K562 (cell line): Measurements from ENCODE around the gene GPC3.

Experiments
- CTCF ChIP-seq, 3 experiments: IDR thresholded peaks in 2 of 3; conservative IDR thresholded peaks in 1 of 3; 2 replicates each; pipeline ENCODE4 v1.5.1; 2011 to 2012; ENCODE audit warnings: low read length in 3 of 3, mild to moderate bottlenecking in 3 of 3, control low read depth in 2 of 3, improper control_type of control experiment in 1 of 3, inconsistent platforms in 1 of 3, low read depth in 1 of 3, mixed read lengths in 1 of 3, moderate library complexity in 1 of 3; ENCODE audit not compliant: insufficient read depth in 2 of 3
- EZH2 ChIP-seq: IDR thresholded peaks from 2 replicates; pipeline ENCODE4 v1.6.1; 2012; ENCODE audit warnings: low read depth, mild to moderate bottlenecking, inconsistent platforms, low read length, borderline replicate concordance
- FOXJ2 ChIP-seq: fragments of 200-800 bp; sonication (Bioruptor generic); IDR thresholded peaks from 2 replicates; pipeline ENCODE4 v1.6.1; 2016; ENCODE audit warnings: missing genetic modification characterization, missing compliant biosample characterization
- GTF2A2 ChIP-seq: IDR thresholded peaks from 2 replicates; pipeline ENCODE4 v1.6.1; 2016; ENCODE audit warnings: mild to moderate bottlenecking, missing genetic modification characterization, missing compliant biosample characterization
- NFYB ChIP-seq: IDR thresholded peaks from 2 replicates; pipeline ENCODE4 v1.6.1; 2011; ENCODE audit warnings: mild to moderate bottlenecking, moderate library complexity; ENCODE audit not compliant: insufficient read length; ENCODE audit errors: extremely low read depth
- POLR2A ChIP-seq: fragments of 450-650 bp; conservative IDR thresholded peaks from 2 replicates; pipeline ENCODE4 v1.6.1; 2016
- RFX5 ChIP-seq: IDR thresholded peaks from 2 replicates; pipeline ENCODE4 v1.6.1; 2011; ENCODE audit warnings: low read depth, mild to moderate bottlenecking, improper control_type of control experiment, low read length
- ZNF311 ChIP-seq: fragments of 250-450 bp; sonication (Bioruptor Pico); IDR thresholded peaks from 2 replicates; pipeline ENCODE4 v1.4.0; 2020; ENCODE audit warnings: mild to moderate bottlenecking, moderate library complexity
- TF ChIP-seq, protein P1 (sequence below): fragments of 450-650 bp; IDR thresholded peaks from 2 replicates; pipeline ENCODE4 v1.6.1; 2016; ENCODE audit warnings: antibody characterized with exemption

DNA sequence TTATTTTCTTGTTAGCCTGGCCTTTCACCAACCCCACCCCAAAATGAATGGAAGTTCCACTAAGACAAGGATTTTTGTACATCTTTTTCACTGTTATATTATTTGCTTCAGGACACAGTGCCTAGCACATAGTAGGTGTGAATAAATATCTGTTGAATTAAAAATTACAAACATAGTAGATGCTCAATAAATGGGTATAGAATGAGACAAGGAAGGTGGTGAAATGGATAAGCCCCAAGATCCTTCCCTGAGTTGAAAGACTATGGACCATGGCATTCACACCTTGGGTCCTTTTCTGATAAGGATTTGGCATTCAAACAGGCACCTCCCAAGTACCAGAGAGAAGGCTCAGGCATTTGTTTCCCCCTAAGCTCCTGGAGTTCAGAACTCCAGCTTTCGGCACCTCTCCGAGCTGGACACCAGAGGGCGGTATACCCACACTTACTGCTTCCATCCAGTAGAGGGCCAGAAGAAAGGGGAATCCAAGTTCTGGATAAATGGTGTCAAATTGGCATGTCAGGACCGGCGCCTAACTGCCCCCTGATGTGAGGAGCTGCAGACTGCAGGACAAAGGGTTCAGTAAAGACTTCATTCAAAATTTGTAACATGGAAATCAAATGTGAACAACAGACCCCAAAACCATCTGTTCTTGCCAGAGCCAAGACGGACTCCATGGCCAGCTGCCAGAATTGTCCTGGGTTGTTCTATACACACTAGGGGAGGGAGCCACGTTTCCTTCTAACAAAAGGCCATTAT is 193.0 kb downstream of the GPC3 start:
- TF ChIP-seq RFX5: no peak
- no peak for TF ChIP-seq FOXJ2
- TF ChIP-seq NFYB: no peak
- no peak for TF ChIP-seq ZNF311 (CRISPR knock-in tag)
- TF ChIP-seq EZH2: no peak
- TF ChIP-seq CTCF (IDR thresholded peaks at IDR 0.05 in 2 of 3, conservative IDR thresholded peaks at IDR 0.05 in 1 of 3; ENCODE audit: insufficient read depth in 2 of 3, low read depth in 1 of 3, low read length in 3 of 3): peak; percentile 94 to 100 (median 99)
- TF ChIP-seq, protein P1, sequence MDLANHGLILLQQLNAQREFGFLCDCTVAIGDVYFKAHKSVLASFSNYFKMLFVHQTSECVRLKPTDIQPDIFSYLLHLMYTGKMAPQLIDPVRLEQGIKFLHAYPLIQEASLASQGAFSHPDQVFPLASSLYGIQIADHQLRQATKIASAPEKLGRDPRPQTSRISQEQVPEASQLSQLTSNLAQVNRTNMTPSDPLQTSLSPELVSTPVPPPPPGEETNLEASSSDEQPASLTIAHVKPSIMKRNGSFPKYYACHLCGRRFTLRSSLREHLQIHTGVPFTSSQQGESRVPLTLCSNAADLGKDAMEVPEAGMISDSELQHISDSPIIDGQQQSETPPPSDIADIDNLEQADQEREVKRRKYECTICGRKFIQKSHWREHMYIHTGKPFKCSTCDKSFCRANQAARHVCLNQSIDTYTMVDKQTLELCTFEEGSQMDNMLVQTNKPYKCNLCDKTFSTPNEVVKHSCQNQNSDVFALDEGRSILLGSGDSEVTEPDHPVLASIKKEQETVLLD: no peak
- TF ChIP-seq GTF2A2 (tag): no peak
- TF ChIP-seq POLR2A: no peak
